KMS-11 (cell line): Measurements from ENCODE around the gene AUTS2.

Experiments used
- H2AFZ ChIP-seq: fragments of 200-600 bp; sonication (generic); 2 replicates; pipeline ENCODE4 v1.6.1; 2016; ENCODE audit warnings: antibody characterized with exemption, mixed run types, low read depth
- H3K27ac ChIP-seq: fragments of 200-600 bp; sonication (generic); 2 replicates; pipeline ENCODE4 v1.6.1; 2016; ENCODE audit warnings: mild to moderate bottlenecking, mixed run types
- H3K27me3 ChIP-seq: fragments of 200-600 bp; sonication (generic); 2 replicates; pipeline ENCODE4 v1.6.1; 2017; ENCODE audit warnings: mild to moderate bottlenecking, low read depth, mixed run types, moderate library complexity; ENCODE audit not compliant: insufficient read depth
- H3K36me3 ChIP-seq: fragments of 200-600 bp; sonication (generic); 2 replicates; pipeline ENCODE4 v1.6.1; 2017; ENCODE audit warnings: mild to moderate bottlenecking, mixed run types; ENCODE audit not compliant: insufficient read depth
- H3K4me1 ChIP-seq: fragments of 200-600 bp; sonication (generic); 2 replicates; pipeline ENCODE4 v1.6.1; 2016; ENCODE audit warnings: mild to moderate bottlenecking, low read depth, mixed run types; ENCODE audit not compliant: poor library complexity, severe bottlenecking
- H3K4me2 ChIP-seq: fragments of 200-600 bp; sonication (generic); 2 replicates; pipeline ENCODE4 v1.7.0; 2016; ENCODE audit warnings: mild to moderate bottlenecking, mixed run types
- H3K4me3 ChIP-seq: fragments of 200-600 bp; sonication (generic); IDR thresholded peaks from 2 replicates; pipeline ENCODE4 v1.6.1; 2017; ENCODE audit warnings: low read depth, low read length, mixed read lengths; ENCODE audit not compliant: insufficient read depth
- H3K79me2 ChIP-seq: fragments of 200-600 bp; sonication (generic); 2 replicates; pipeline ENCODE4 v1.6.1; 2016; ENCODE audit warnings: low read depth, mixed run types; ENCODE audit not compliant: insufficient read depth
- H3K9ac ChIP-seq: fragments of 200-600 bp; sonication (generic); 2 replicates; pipeline ENCODE4 v1.6.1; 2016; ENCODE audit warnings: mild to moderate bottlenecking, mixed run types
- H4K20me1 ChIP-seq: fragments of 200-600 bp; sonication (generic); 2 replicates; pipeline ENCODE4 v1.6.1; 2016; ENCODE audit warnings: mild to moderate bottlenecking, mixed run types; ENCODE audit not compliant: insufficient read depth
- TF ChIP-seq, protein P1 (sequence below): fragments of 200-600 bp; sonication (generic); conservative IDR thresholded peaks from 2 replicates; pipeline ENCODE4 v1.6.1; 2017; ENCODE audit warnings: low read depth, mild to moderate bottlenecking, antibody characterized with exemption, low read length, moderate library complexity, mixed read lengths

Gene AUTS2

DNA sequence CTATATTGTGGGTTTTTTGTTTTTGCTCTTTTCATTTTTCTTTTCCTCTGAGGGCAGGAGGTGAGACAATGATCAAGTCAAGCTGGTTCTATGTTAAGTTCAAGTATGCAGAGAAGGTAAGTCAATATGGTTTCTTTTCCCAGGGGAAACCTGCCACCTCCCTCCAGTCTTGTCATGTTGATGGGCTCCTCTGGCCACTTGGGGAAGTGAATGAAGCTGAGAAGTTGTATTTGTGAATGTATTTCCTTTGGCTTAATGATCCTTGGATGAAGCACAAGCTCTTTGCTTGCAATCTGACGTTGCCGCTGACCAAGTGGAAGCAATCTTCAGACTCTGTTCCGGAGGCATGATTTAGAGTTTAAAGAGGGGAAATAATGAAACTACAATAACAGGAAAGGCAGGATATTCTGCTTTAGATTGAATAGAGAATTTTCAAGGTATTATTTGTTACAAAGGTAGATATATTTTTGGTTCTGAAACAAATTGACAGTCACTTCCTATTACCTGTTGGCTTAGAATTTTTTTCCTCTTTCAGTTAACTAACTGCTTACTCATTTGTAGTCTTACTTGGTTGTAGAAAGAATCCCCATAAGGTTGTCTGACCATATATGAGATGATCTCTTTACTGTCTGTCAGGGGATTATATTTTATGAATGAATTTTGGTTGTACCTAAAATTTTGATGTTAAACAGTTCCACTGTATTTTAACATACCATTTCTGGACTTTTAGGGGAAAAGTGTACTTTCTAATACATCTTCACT lies 369.6 kb downstream of the AUTS2 start:
- Histone ChIP-seq H3K4me1 (peaks cover 9% of the 10 kb centered on the region), H2AFZ (no peak overlapping the region), H3K27ac (no peak overlapping the region), H3K4me3 (no peak overlapping the region), H3K27me3 (no peaks in the 10 kb centered on the region), H3K4me2 (no peak overlapping the region), H4K20me1 (no peaks in the 10 kb centered on the region), H3K36me3 (no peaks in the 10 kb centered on the region), H3K9ac (no peak overlapping the region), H3K79me2 (no peaks in the 10 kb centered on the region)
- TF ChIP-seq, protein P1, sequence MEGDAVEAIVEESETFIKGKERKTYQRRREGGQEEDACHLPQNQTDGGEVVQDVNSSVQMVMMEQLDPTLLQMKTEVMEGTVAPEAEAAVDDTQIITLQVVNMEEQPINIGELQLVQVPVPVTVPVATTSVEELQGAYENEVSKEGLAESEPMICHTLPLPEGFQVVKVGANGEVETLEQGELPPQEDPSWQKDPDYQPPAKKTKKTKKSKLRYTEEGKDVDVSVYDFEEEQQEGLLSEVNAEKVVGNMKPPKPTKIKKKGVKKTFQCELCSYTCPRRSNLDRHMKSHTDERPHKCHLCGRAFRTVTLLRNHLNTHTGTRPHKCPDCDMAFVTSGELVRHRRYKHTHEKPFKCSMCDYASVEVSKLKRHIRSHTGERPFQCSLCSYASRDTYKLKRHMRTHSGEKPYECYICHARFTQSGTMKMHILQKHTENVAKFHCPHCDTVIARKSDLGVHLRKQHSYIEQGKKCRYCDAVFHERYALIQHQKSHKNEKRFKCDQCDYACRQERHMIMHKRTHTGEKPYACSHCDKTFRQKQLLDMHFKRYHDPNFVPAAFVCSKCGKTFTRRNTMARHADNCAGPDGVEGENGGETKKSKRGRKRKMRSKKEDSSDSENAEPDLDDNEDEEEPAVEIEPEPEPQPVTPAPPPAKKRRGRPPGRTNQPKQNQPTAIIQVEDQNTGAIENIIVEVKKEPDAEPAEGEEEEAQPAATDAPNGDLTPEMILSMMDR: no peak

DNA sequence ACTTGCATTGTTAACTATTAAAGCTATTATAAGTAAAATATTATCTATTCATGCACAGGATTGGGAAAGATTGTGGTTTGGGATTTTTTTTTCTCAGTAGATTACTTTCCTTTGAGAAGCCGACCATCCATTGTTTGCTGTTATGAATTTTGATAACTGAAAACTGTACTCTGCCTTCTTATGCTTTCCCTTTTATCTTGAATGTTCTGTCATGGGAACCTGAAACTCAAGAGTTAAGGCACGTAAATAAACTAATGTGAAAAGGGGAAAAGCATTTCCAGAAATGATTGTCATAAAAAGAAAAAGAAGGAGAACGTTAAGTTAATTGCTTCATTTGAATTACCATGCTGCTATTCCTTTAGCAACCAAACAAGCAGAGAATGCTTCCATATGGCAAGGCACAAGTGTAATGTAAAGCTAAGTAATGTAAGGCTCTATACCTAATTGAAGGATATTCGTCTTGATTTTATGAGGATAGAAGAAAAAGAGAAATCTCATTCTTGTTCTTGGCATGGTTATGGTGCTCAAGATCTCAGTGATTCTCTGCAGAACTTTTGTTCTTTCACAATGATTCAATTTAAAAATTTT lies 370.8 kb downstream of the AUTS2 start:
- Histone ChIP-seq H3K79me2 (no peaks in the 10 kb centered on the region), H3K9ac (no peak overlapping the region), H2AFZ (no peak overlapping the region), H3K4me1 (no peaks in the 10 kb centered on the region), H3K36me3 (no peaks in the 10 kb centered on the region), H3K4me3 (no peak overlapping the region), H3K27ac (no peak overlapping the region), H4K20me1 (no peaks in the 10 kb centered on the region), H3K27me3 (no peaks in the 10 kb centered on the region), H3K4me2 (no peak overlapping the region)
- TF ChIP-seq, protein P1: no peak

DNA sequence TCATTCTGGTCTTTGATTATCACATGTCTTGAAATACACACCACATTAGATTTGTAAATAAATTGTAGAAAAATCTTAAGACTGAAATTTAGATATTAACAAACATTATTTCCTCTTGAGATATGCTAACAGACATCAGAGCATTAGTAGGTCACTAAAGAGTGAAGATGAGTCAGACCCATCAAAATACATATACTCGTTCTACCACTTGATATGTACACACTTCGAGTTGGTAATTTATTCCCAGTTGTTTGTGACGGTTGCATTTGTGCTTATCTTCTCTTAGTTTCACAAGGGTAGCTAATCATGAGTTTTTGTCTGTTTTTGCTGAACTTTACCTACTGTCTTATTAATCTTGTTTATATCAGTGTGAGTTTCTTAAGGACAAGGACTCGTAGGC lies 383.4 kb downstream of the AUTS2 start:
- no peak overlapping the region for H3K27ac ChIP-seq
- no peak overlapping the region for H3K4me3 ChIP-seq
- no peak overlapping the region for H2AFZ ChIP-seq
- TF ChIP-seq, protein P1: no peak
- H3K4me1 ChIP-seq: no peaks in the 10 kb centered on the region
- no peak overlapping the region for H3K4me2 ChIP-seq
- H3K9ac ChIP-seq: no peak overlapping the region
- H3K79me2 ChIP-seq: no peaks in the 10 kb centered on the region
- H3K36me3 ChIP-seq: no peaks in the 10 kb centered on the region
- no peaks in the 10 kb centered on the region for H3K27me3 ChIP-seq
- H4K20me1 ChIP-seq: no peaks in the 10 kb centered on the region

DNA sequence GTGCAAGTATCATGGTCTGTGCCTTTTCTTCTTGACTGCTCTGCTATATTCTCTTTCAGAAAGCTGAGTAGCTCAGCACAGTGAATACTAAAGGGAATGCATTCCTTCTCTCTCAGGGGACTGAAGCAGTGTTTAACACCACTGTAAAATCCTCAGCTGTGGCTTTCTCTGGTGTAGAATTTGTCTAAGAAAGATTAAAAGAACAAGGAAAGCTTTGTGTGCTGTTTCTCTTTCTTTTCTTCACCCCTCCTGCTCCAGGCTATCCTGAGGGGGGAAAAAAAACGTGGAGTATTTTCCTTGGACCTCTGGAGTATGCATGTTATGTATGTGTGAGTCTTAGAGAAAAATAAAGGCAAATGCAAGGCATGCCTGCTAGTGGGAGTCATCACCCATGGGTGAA lies 383.9 kb downstream of the AUTS2 start:
- Histone ChIP-seq H3K36me3 (no peaks in the 10 kb centered on the region), H3K4me1 (no peaks in the 10 kb centered on the region), H2AFZ (no peak overlapping the region), H3K79me2 (no peaks in the 10 kb centered on the region), H4K20me1 (no peaks in the 10 kb centered on the region), H3K27me3 (no peaks in the 10 kb centered on the region), H3K27ac (no peak overlapping the region), H3K4me3 (no peak overlapping the region), H3K4me2 (no peak overlapping the region), H3K9ac (no peak overlapping the region)
- TF ChIP-seq, protein P1: no peak
